HG02938 (cell line): ENCODE data around the gene FRG2C.
"Not testable (repeated sequence)": the region's sequence is repeated elsewhere in the genome, so short reads cannot be mapped to it uniquely, and the experiment has no call there.

Source experiments
- ATAC-seq: cut with Tn5 transposase; IDR thresholded peaks from one replicate; pipeline ENCODE4 v1.9.1; 2021; ENCODE audit warnings: mild to moderate bottlenecking, moderate library complexity; ENCODE audit not compliant: unreplicated experiment

FRG2C gene

DNA sequence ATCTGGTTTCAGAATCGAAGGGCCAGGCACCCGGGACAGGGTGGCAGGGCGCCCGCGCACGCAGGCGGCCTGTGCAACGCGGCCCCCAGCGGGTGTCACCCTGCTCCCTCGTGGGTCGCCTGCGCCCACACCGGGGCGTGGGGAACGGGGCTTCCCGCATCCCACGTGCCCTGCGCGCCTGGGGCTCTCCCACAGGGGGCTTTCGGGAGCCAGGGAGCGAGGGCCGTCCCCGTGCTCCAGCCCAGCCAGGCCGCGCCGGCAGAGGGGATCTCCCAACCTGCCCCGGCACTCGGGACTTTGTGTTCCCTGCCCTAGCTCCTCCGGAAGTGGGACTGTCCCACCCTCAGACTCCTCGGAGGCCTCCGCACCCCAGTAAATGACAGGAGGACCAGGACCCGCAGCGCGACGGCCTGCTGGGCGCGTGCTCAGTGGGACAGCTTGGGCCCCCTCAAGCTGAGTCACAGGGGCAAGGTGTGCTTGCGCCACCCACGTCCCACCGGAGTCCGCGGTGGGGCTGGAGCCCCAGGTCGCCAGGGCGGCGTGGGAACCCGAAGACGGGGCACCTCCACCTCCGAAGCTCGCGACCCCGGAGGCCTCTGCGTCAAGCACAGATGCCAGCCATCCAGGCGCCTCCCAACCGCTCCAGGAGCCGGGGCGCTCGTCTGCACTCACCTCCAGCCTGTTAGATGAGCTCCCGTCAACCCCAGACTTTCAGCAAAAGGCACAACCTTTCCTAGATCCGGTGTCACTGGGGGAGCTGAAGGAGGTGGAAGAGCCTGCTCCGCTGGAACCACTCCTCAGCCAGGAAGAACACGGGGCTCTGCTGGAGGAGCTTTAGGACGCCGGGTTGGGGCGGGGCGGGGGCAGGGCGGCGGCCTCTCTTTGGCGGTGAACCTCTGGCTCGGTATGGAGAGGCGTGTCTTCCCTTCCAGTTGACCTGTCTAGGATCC, 5.5 kb downstream of the FRG2C start:
- ATAC-seq, result not testable (repeated sequence)

- not testable (repeated sequence) for ATAC-seq
Observed at GRCh38 chr3:75670298-75671286, 6.5 kb downstream of the FRG2C start.

- not testable (repeated sequence) for ATAC-seq
Observed at GRCh38 chr3:75671287-75672139, 7.4 kb downstream of the FRG2C start.

DNA sequence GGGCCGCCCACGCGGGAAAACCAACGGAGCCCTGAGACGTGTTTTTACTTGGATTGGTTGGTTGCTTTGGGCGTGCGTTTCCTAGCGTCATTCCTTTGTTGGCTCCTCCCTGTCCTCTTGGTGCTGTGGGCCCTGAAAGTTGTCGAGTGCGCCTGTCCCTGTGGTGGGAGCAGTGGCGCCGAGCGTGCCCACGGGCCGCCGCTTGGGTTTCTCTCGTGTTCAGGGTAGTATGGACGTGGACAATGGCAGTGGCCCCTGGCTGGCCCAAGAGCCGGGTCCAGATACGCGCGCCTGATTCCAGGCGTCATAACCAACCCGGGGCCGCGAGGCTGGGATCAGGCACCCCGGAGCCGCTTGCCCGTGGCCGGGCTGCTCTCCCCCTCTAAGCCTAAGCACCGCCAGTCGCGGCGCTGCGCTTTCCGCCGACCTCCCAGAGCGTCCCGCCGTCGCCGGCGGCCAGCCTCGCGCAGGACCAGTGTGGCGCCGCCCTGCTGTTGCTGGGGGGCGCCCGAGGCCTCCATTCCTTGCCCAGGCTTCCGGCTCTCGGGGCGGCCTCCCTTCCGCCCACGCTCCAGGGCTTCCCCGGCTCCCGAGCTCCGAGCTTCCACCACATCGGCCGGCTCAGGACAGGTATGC, 8.1 kb downstream of the FRG2C start:
- not testable (repeated sequence) for ATAC-seq

- ATAC-seq, result not testable (repeated sequence)
Observed at GRCh38 chr3:75683965-75684364, 19.8 kb downstream of the FRG2C start.

- ATAC-seq, result no peak
Observed at GRCh38 chr3:75687323-75687722, 23.2 kb downstream of the FRG2C start.

DNA sequence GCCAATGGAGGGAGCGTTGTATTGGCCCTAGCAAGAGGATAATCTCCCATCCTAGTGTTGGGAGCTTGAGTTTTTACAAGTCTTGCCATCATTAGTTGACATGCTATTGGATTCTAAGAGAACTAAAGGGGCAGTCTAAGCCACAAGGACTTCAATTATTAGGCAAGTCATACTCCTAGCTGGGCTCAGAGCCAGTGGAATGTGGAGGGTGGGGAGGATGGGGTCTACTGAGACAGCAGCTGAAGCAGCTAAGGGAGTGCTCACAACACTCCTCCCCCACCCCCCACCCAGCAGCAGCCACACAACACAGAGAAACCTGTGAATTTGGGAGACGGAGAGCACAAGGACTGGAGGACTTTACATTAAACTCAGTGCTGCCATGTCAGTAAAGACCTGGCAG, 27.9 kb downstream of the FRG2C start:
- ATAC-seq, result no peak
